Middle frontal gyrus (tissue), 1 donor: Measurements from ENCODE around the gene KIAA0040.

Source experiments
- DNase-seq: peaks from one replicate; pipeline ENCODE4 v3.0.0-alpha.2; 2015; ENCODE audit warnings: low spot score; ENCODE audit errors: extremely low spot score

Gene KIAA0040

GRCh38 chr1:175171036-175171913, 21.3 kb downstream of the KIAA0040 start:
- DNase-seq: no peak

GRCh38 chr1:175169286-175170018, 23.1 kb downstream of the KIAA0040 start:
- no peak for DNase-seq

- no peak for DNase-seq
Measured at GRCh38 chr1:175168782-175169181, 23.8 kb downstream of the KIAA0040 start.

- DNase-seq: no peak
Measured at GRCh38 chr1:175167861-175168260, 24.7 kb downstream of the KIAA0040 start.

GRCh38 chr1:175166746-175167145, 25.8 kb downstream of the KIAA0040 start:
- DNase-seq: no peak

GRCh38 chr1:175164751-175165150, 27.8 kb downstream of the KIAA0040 start:
- DNase-seq: no peak

- DNase-seq: no peak
Measured at GRCh38 chr1:175163702-175164101, 28.9 kb downstream of the KIAA0040 start.

- DNase-seq: no peak
Measured at GRCh38 chr1:175162955-175163354, 29.6 kb downstream of the KIAA0040 start.

- no peak for DNase-seq
Measured at GRCh38 chr1:175158170-175158591, 34.4 kb downstream of the KIAA0040 start.

GRCh38 chr1:175157200-175157599, 35.4 kb downstream of the KIAA0040 start:
- DNase-seq: no peak

GRCh38 chr1:175155936-175156335, 36.6 kb downstream of the KIAA0040 start:
- DNase-seq: no peak

- DNase-seq: no peak
Measured at GRCh38 chr1:175155473-175155856, 37.1 kb downstream of the KIAA0040 start.

- DNase-seq: no peak
Measured at GRCh38 chr1:175154629-175155472, 37.7 kb downstream of the KIAA0040 start.

- DNase-seq: no peak
Measured at GRCh38 chr1:175152006-175152652, 40.4 kb downstream of the KIAA0040 start.

- peak; percentile 15 for DNase-seq
Measured at GRCh38 chr1:175150596-175151319, 41.8 kb downstream of the KIAA0040 start.

GRCh38 chr1:175148068-175148467, 44.5 kb downstream of the KIAA0040 start:
- no peak for DNase-seq

GRCh38 chr1:175147569-175147968, 45.0 kb downstream of the KIAA0040 start:
- DNase-seq: no peak

- DNase-seq: no peak
Measured at GRCh38 chr1:175146529-175147213, 45.9 kb downstream of the KIAA0040 start.

GRCh38 chr1:175145899-175146528, 46.6 kb downstream of the KIAA0040 start:
- no peak for DNase-seq
